Measurements from ENCODE around the gene RCOR1.
"Not testable (repeated sequence)": the region's sequence is repeated elsewhere in the genome, so short reads cannot be mapped to it uniquely, and the experiment has no call there.

Gene RCOR1

GRCh38 chr14:102758087-102758486, 165.6 kb downstream of the RCOR1 start:
- DNase-seq: no peak

DNA sequence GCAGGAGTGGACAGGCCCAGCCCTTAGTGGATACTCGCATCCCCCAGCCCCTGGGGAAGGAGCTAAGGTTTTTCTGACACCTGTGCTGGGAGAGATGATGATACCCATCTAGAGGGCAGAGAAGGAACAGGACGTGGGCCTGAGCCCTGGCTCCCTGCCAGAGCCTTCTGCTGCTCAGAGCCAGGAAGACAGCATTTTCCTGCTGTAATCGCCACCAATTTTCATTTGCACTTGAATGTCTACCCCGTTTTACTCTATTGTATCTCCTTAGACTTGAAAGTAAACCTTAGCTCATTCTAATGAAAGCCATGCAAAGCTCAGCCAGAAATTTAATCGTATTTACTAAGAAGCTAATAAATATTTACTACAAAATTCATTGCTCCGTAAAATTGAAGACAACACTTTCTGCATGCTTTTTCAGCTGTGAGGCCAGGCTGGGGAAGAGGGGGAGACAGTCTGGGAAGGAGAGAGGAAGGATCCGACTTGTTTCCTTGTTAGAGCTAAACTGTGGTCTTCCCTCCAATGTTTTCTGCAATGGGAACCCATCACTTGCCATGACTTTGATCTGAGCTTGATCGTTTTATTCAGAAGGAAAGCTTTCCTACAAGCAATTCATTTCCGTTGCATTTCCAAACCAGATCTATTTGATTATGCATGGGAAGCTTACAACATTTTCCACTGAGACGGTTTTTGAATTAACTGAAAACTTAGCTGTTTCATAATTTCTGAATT, 167.2 kb downstream of the RCOR1 start:
- DNase-seq: no peak

DNA sequence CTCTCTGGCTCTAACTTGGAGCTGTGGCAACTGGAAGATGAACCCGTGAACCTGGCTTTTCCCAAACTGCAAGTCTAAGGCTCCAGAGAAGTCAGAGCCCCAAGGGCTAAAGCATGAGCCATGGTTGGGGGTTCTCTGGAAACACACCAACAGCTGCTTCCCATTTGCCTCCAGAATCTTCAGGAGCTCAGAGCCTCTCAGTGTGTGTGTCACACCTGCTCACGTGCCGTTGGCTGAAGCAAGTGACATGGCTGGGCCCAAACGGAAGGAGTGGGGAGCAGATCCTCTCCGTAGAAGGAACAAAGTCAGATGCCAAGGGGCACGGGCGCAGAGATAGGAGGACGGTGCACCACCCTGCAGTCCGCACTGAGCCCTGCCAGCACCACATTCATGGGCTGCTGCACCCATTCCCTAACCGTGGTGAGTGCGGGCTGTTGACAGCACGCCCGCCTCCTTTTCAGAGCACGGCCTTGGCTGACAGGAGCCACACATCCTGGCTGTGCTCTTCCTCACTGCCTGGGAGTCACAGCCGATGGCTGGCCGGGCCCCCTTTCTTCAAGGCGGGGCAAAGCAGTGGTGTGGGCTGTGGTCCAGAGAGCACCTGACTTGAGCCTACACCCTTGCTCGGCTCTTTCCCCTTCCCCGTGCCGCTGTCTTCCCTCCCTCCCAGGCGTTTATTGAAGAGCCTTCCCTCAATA, 168.2 kb downstream of the RCOR1 start:
- DNase-seq: no peak

DNA sequence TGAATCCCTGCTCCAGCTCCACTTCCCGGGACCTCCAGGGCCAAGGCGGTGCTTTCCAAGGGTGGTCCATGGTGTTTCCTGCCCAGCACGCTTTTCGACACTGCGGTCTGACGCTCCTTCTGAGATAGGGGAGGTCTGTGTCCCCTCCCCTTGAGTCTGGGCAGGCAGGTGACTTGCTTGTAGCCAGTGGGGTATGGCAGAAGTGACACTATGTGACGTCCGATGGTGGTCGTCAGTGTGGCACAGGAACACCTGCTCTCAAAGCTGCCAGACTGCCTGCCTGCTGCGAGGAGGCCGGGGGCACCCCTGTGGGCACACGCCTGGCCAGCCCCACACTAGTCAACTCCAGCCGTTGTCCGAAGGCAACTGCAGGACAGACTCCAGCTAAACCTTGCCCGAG, 168.8 kb downstream of the RCOR1 start:
- DNase-seq: no peak

GRCh38 chr14:102764220-102764671, 171.8 kb downstream of the RCOR1 start:
- DNase-seq: peak; percentile 20

GRCh38 chr14:102765770-102766169, 173.3 kb downstream of the RCOR1 start:
- not testable (repeated sequence) for DNase-seq

DNA sequence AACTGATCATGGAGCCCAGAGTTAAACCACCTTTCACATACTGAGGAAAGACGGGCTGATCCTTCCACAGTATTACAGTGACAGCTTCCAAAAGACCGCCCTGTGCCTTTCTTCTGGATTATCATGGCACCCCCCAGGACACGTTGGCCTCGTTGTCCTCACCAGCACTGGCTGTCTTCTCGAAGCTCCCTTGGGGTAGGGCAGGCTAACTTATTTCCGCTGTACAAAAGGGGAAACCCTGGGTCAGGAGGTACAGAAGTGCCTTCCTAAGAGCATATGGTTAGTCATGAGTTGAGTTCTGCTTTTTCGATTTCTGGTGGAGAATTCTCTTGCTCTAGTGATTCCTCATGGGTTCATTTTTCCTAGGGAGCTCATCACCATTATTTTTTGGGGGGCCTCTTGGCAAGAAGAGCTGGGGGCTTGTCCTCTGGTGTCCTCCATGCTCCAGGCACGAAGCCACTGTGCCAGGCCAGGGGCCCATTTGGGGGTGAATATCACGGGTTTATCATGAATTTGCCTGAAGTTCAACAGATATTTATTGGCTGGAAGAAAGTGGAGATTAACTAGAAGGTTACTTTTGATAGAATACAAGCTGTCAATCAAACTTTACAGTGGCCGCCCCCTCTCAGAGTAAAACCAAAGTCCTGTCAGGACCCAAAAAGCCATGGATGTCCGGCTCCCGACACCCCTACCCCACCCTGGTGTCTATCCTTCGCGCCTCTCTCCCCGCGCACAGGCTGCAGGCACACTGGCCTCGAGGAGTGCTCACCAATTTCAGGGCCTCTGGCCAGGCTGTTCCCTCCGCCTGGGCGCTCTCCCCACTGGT, 176.0 kb downstream of the RCOR1 start:
- peak; percentile 18 for DNase-seq

DNA sequence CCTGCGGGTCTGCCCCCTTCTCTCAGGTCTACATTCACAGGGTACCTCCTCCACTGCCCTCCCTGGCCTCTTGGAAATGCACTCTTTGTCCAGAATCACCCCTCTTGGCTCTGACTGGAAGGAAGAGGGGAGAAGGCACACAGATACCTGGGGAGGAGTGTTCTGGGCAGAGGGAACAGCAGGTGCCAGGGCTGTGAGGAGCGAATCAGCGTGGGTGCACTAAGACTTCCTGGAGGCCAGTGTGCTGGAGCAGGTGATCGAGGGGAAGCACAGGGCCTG, 176.5 kb downstream of the RCOR1 start:
- DNase-seq: no peak

DNA sequence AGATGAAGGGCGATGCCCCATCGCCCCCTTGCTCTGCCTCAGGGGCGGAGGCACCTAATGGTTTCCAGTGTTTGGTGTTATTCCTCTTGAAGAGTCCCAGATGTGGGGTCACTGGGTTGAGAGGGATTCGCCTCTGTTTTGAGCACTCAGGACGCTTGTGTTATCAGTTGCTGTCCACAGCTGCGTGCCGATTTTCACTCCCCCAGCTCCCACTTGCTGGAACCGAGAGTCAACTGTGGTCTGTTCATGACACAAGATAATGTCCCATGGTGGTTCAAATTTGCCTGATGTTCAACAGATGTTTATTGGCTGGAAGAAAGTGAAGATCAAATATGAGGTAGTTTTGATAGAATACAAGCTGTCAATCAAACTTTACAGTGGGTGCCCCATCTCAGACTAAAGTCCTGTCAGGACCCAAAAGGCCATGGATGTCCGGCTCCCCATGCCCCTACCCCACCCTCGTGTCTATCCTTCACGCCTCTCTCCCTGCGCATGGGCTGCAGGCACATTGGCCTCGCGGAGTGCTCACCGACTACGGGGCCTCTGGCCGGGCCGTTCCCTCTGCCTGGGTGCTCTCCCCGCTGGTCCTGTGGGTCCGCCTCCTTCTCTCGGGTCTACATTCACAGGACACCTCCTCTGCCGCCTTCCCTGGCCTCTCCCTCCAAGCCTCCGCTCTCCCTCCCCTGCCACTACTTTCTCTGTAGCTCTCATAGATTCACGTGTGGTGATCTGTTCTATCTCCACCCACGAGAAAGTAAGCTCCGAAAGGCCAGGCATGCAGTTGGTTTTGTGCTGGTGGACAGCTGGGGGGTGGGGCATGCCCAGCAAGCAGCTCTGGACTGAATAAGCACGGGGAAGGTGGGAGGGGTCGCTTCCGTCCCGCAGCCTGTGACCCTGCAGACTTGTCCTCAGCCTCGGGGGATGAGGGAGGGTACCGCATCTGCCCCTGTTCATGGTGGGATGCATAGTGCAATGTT, 178.0 kb downstream of the RCOR1 start:
- no peak for DNase-seq

- DNase-seq: no peak
These were observed 178.7 kb downstream of the RCOR1 start for GRCh38 chr14:102771144-102771543.

DNA sequence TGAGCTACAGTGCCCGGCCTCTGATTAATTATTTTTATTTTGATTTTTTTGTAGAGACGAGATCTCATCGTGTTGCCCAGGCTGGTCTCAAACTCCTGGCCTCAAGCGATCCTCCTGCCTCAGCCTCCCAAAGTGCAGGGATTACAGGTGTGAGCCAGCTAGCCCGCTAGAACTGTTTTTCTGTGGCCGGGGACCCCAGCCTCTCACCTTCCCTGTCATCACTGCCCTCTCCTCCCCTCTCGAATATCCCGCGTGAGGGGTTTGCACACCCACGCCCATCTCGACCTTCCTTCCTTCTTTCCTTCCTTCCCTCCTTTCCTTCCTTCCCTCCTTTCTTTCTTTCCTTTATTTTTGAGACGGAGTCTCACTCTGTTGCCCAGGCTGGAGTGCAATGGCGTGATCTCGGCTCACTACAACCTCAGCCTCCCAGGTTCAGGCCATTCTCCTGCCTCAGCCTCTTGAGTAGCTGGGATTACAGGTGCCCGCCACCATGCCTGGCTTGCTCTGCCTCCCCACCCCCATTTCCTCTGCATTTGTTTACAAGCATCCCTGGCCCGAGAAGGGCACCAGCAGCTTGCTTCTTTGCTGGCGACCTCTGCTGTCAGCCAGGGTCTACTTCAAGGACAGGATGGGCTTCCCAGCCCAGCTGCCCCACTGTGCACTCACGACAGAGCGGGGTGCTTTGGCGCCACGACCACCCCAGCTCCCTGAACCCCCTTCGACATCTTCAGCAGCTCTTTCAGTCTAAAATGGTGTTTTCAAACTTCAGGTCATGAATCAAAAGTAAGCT, 180.5 kb downstream of the RCOR1 start:
- DNase-seq: peak; percentile 21

DNA sequence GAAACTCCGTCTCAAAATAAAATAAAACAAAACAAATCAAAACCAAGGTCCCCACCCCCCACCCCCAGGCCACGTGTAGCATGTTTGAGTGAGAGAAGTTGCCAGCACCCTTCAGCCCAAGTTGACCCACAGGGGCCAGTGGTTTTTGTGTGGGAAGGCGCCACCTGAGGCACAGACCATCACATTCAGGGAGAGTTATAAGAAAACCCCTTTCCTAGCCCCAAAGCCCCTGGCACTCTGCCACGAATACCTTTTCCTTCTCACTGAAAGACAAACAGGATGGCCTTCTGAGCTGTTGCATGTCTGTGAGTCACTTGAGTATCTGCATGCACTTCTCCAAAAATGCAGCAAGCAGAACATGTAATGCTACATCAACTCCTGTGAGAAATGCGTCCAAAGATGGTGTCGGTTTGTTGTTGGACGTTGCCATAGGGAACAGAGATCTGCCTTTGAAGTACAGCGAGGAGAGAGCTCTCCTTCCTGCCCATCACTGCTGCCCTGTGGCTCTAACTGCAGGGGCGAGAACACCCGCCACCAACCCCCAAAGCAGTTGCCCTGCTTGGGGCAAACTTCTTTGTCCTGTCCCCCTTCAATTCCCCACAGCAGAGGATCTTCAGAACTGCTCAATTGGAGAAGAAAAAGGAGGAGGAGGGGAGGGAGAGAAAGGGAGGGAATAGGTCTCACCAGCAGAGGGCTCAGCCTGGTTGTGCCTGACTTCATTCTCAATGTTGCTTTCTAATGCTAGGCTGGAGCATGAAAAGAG, 182.1 kb downstream of the RCOR1 start:
- DNase-seq: peak; percentile 74

GRCh38 chr14:102775855-102776760, 183.7 kb downstream of the RCOR1 start:
- DNase-seq: no peak

DNA sequence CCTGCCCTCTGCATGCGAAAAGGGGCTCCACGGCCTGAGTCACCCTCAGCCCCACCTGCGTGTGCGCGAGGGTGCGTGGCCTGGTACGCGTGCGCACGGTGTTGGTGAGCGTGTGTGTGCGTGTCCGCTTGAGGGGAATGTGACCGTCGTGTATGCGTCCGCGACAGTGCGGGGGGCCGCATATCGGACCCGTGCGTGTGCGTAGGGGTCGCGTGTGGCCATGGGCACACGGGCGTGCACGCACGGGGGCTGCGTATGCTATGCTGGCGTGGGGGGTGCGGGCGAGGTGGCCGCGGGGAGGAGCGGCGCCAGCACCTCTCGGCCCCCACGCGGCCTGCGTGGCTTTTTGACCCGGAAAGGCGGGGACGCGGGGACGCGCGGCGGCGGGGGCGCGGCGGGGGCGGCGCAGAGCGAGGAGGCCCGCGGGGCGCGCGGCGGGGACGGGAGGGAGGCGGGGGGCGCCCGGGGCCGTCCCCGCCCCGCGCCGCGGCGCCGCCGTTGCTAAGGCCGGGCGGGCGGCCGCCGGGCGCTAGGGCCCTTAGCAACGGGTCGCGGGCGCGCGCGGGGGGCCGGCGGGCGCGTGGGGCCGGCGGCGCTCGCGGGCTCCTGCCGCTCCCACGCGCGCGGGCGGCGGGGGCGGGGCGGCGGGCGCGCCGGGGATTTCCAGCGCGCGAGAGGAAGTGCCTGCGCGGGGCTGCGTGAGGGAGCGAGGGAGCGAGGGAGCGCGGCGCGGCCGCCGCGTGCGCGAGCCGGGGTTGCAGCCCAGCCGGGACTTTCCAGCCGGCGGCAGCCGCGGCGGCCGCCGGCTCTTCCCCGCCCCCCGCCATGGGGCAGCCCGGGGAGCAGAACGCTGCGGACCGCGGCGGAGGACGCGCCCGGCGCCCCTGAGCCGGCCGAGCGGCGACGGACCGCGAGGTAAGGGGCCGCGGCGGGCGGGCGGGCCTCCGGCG, 184.6 kb downstream of the RCOR1 start, which contains the start of gene TRAF3:
Gene TRAF3, plus strand, starts transcription at position 689 of the 950 bp plus-strand sequence. CDS start 92,753 bp downstream, outside the sequence.
- DNase-seq: peak; percentile 88

- DNase-seq: no peak
These were observed 185.4 kb downstream of the RCOR1 start for GRCh38 chr14:102777711-102778337.

DNA sequence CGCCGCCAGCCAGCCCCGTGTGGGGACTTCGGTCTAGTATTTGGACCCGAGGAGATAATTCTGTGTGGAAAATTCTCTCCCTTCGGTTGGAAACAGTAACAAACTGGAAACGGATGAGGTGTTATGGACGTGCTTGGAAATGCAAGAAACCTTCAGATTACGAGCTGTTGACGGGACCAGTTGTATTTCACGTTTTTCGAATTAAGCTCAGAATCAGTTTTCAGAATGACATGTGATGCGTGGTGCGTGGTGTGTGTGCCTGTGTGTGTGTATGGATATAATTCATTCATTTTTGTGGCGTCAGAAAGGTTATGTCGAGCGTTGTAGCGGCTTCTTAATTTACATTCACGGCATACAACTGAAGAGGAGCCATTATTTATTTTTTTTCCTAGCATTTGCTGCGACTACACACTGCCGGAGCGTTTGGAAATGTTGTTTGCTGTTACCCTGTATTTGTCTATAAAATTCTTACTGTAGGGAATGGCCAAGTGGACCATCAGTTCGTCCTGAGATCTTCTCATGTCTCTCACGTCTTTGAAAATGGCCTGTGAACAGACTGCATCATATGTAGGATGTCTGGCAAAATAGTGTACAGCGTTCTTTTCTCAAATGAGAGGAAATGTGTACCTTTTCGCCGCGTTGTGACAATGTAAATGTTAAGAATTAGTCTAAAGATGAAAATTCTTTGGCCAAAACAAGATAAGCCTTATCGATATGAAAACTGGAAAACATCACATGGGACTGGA, 186.1 kb downstream of the RCOR1 start:
- DNase-seq: peak; percentile 52

GRCh38 chr14:102779084-102779462, 186.6 kb downstream of the RCOR1 start:
- DNase-seq: no peak

Data from activated CD4-positive, alpha-beta T cell treated with anti-CD3 and anti-CD28 coated beads, Interleukin-10, Interleukin-2, amounts not matched to agents 100 ng/mL and 50 ng/mL, durations not matched to agents 16 hours and 8 hours (primary cell).